Natural killer cell (primary cell): ENCODE data around the gene KIF12. TPM values are rescaled to one million over a fixed set of nuclear protein-coding genes. Genes with fewer than 3 reads are reported as not detected.

Source experiments
- ATAC-seq, 3 donors: fragments of 150-1000 bp in 2 of 3; fragments of 200-7000 bp in 1 of 3; cut with Tn5 transposase; 1 replicate in 1 of 3; 2 replicates in 2 of 3; pipeline ENCODE4 v1.10.0; 2021; ENCODE audit warnings: mild to moderate bottlenecking in 2 of 3, moderate library complexity in 2 of 3
- DNase-seq, 2 donors: peaks; one replicate each; pipeline versions ENCODE4 v3.0.0 to v3.0.0-alpha.2; 2013 to 2021; ENCODE audit warnings: mixed read lengths in 1 of 2
- H3K27ac ChIP-seq: one replicate; pipeline ENCODE4 v1.5.1; 2013; ENCODE audit warnings: mild to moderate bottlenecking, low read length
- H3K27me3 ChIP-seq: one replicate; pipeline ENCODE4 v1.6.1; 2013; ENCODE audit warnings: low read length; ENCODE audit not compliant: control insufficient read depth, insufficient read depth
- H3K36me3 ChIP-seq: one replicate; pipeline ENCODE4 v1.6.1; 2013; ENCODE audit warnings: low read length; ENCODE audit not compliant: control insufficient read depth, insufficient read depth
- H3K4me1 ChIP-seq: one replicate; pipeline ENCODE4 v1.6.1; 2013; ENCODE audit warnings: low read length; ENCODE audit not compliant: control insufficient read depth, insufficient read depth
- H3K4me3 ChIP-seq: one replicate; pipeline ENCODE4 v1.5.1; 2013; ENCODE audit warnings: low read length
- H3K9me3 ChIP-seq: one replicate; pipeline ENCODE4 v1.6.1; 2013; ENCODE audit warnings: low read length; ENCODE audit not compliant: control insufficient read depth, insufficient read depth
- H3K27ac Mint-ChIP-seq, 2 donors: one replicate each; pipeline ENCODE4 v1.8.0; 2022; ENCODE audit warnings: mild to moderate bottlenecking in 2 of 2, mixed read lengths in 2 of 2, moderate library complexity in 1 of 2
- H3K27me3 Mint-ChIP-seq, 2 donors: one replicate each; pipeline ENCODE4 v1.8.0; 2022; ENCODE audit warnings: low read depth in 2 of 2, mixed read lengths in 2 of 2
- H3K36me3 Mint-ChIP-seq: one replicate; pipeline ENCODE4 v1.8.0; 2022; ENCODE audit warnings: mixed read lengths
- H3K4me1 Mint-ChIP-seq, 2 donors: one replicate each; pipeline ENCODE4 v1.8.0; 2022; ENCODE audit warnings: mixed read lengths in 2 of 2
- H3K4me3 Mint-ChIP-seq: one replicate; pipeline ENCODE4 v1.8.0; 2022; ENCODE audit warnings: mild to moderate bottlenecking, moderate library complexity, mixed read lengths
- H3K9me3 Mint-ChIP-seq, 2 donors: one replicate each; pipeline ENCODE4 v1.8.0; 2022; ENCODE audit warnings: mixed read lengths in 2 of 2
- WGBS: methylation state at CpG from one replicate; pipeline ENCODE4 v1.1.7; 2013; ENCODE audit warnings: missing lambda C conversion rate; ENCODE audit not compliant: insufficient coverage; 5-methylcytosine and 5-hydroxymethylcytosine counted together
- intact Hi-C: fragments of 100-400 bp; cut with micrococcal nuclease; formaldehyde crosslinking; loops from one replicate; pipeline ENCODE4 v1.14.2; 2022
- total RNA-seq, 4 donors: library from RNA; stranded (reverse); fragments of 120-200 nt in 1 of 4; gene quantifications; one replicate each; pipeline versions ENCODE4 v1.2.3 to v1.2.4, GENCODE V29; 2013 to 2022
- TF ChIP-seq, protein P1 (sequence below): fragments of 200-600 bp; IDR thresholded peaks from one replicate; pipeline ENCODE4 v1.8.0; 2022; ENCODE audit warnings: antibody characterized with exemption

The KIF12 gene
- total RNA-seq, 3 donors from 2014 or later (not counting 1 experiment from before 2014, with no cell fraction given) = not detected

DNA sequence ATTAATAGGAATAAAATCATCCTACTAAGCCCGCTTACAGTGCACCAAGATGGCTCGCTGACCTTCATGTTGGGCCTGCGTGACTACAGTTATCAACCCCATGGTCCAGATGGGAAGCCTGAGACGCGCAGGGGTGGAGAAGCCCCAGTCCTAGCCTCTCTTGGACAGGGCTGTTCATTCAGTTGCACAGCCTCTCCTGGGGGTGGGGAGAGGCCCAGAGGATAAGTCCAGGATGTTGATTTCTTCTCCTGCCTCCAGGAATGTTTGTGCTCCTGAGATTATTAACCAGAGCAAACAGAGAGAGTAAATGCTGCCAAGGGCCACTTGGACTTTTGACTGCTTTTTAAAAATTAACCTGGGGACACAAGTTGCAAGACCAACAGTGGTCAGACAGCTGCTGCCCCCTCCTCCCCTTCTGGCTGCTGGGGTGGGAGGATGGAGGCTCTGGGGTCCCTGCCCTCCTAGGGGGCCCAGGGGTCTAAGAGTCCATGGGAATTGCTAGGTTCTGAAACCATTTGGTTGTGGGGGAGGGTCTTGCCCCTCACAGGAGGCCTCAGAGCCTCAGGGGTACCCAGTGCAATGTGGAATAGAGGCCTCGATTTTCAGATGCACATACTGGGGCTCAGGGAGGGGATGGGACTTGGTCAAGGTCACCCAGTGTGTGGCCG is 18.2 kb downstream of the KIF12 start:
- H3K36me3 ChIP-seq = no peaks in the 10 kb centered on the region
- TF ChIP-seq, protein P1, sequence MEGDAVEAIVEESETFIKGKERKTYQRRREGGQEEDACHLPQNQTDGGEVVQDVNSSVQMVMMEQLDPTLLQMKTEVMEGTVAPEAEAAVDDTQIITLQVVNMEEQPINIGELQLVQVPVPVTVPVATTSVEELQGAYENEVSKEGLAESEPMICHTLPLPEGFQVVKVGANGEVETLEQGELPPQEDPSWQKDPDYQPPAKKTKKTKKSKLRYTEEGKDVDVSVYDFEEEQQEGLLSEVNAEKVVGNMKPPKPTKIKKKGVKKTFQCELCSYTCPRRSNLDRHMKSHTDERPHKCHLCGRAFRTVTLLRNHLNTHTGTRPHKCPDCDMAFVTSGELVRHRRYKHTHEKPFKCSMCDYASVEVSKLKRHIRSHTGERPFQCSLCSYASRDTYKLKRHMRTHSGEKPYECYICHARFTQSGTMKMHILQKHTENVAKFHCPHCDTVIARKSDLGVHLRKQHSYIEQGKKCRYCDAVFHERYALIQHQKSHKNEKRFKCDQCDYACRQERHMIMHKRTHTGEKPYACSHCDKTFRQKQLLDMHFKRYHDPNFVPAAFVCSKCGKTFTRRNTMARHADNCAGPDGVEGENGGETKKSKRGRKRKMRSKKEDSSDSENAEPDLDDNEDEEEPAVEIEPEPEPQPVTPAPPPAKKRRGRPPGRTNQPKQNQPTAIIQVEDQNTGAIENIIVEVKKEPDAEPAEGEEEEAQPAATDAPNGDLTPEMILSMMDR = no peak
- no peak overlapping the region for H3K27ac ChIP-seq
- H3K9me3 Mint-ChIP-seq = no peaks in the 10 kb centered on the region
- no peak overlapping the region for H3K4me3 Mint-ChIP-seq
- DNase-seq (no peak), ATAC-seq (no peak)
- H3K36me3 Mint-ChIP-seq = no peaks in the 10 kb centered on the region
- peaks cover 0 to 13% of the 10 kb centered on the region in 2 donors for H3K27me3 Mint-ChIP-seq
- no peaks in the 10 kb centered on the region for H3K4me1 ChIP-seq
- H3K27me3 ChIP-seq = no peaks in the 10 kb centered on the region
- intact Hi-C loops = no loop called here
- no peak overlapping the region for H3K27ac Mint-ChIP-seq
- H3K9me3 ChIP-seq = no peaks in the 10 kb centered on the region
- H3K4me1 Mint-ChIP-seq = no peaks in the 10 kb centered on the region
- WGBS = 87% methylated on average over 7 of the region's 7 CpGs
- H3K4me3 ChIP-seq = no peak overlapping the region

DNA sequence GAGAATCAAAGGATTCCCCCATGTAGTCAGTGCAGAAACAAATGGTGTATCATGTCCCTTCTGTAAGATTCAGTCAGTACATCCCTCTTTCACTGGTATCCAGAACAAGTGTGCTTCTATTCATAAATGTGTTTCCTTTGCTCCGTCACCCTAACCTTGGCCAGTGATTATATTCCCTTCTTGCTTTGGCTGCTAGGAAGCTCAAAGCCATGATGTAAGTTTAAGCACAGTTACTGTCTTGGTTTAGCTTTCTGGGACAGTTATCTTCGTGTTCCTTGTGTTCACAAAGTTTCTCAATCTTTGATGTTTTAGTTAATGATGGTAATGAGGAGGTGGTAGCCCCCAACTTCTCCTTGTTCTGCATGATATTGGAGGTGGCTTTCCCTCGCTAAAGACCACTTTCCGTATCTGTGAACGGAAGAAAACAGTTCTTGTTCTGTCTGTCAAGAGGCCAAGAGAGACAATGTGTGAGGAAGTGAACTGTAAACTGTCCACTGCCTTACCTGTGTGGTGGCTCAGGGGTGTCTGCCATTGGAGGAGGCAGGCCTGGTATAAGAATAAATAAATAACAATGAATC is 18.8 kb downstream of the KIF12 start:
- Mint-ChIP-seq H3K4me3 (no peak overlapping the region), H3K9me3 (no peaks in the 10 kb centered on the region), H3K4me1 (no peaks in the 10 kb centered on the region), H3K27me3 (peaks cover 6 to 19% of the 10 kb centered on the region in 2 donors), H3K36me3 (no peaks in the 10 kb centered on the region), H3K27ac (no peak overlapping the region)
- Histone ChIP-seq H3K9me3 (no peaks in the 10 kb centered on the region), H3K4me3 (no peak overlapping the region), H3K4me1 (no peaks in the 10 kb centered on the region), H3K27me3 (no peaks in the 10 kb centered on the region), H3K36me3 (no peaks in the 10 kb centered on the region), H3K27ac (no peak overlapping the region)
- intact Hi-C loops = no loop called here
- WGBS = 80% methylated on average over 5 of the region's 5 CpGs
- DNase-seq = no peak
- no peak for ATAC-seq
- TF ChIP-seq, protein P1 = no peak

DNA sequence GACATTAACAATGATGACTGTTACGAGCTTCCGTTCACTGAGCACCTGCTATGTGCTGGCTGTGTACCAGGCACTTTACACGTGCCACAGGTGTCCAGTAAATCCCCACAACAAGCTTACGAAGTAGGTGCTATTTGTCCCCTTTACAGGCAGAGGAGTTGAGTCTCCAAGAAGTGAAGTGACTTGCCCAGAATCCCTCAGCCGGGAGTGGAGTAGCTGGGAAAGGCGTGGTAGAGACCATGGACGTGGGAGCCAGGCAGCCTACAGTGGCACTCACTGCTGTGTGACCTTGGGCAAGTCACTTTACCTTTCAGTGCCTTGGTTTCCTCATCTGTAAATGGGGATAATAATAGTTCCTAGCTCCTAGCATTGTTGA is 20.3 kb downstream of the KIF12 start:
- no peak for DNase-seq
- 80% methylated on average over 7 of the region's 7 CpGs for WGBS

More for the DNA sequence above, 20.3 kb downstream of the KIF12 start:
- Mint-ChIP-seq H3K36me3 (no peaks in the 10 kb centered on the region), H3K4me1 (no peaks in the 10 kb centered on the region), H3K9me3 (no peaks in the 10 kb centered on the region), H3K4me3 (no peak overlapping the region), H3K27ac (no peak overlapping the region), H3K27me3 (peaks cover 9 to 22% of the 10 kb centered on the region in 2 donors)
- no peaks in the 10 kb centered on the region for H3K4me1 ChIP-seq
- no peak overlapping the region for H3K4me3 ChIP-seq
- H3K36me3 ChIP-seq = no peaks in the 10 kb centered on the region
- TF ChIP-seq, protein P1 = no peak
- ATAC-seq = no peak
- intact Hi-C loops = no loop called here
- H3K9me3 ChIP-seq = no peaks in the 10 kb centered on the region
- H3K27ac ChIP-seq = no peak overlapping the region
- H3K27me3 ChIP-seq = no peaks in the 10 kb centered on the region
